IPS DF 6.9 (cell line): ENCODE data around the gene LYVE1.
"Not testable (repeated sequence)": the region's sequence is repeated elsewhere in the genome, so short reads cannot be mapped to it uniquely, and the experiment has no call there.

ENCODE experiments used
- DNase-seq: peaks from one replicate; pipeline ENCODE4 v3.0.0-alpha.2; 2013; ENCODE audit warnings: low read depth, low spot score
- H3K27ac ChIP-seq: one replicate; pipeline ENCODE4 v1.5.1; 2013; ENCODE audit warnings: low read length, control low read depth
- H3K27me3 ChIP-seq: 2 replicates; pipeline ENCODE4 v1.6.1; 2013; ENCODE audit warnings: mild to moderate bottlenecking, low read length; ENCODE audit not compliant: control insufficient read depth, insufficient read depth
- H3K36me3 ChIP-seq: 2 replicates; pipeline ENCODE4 v1.6.1; 2013; ENCODE audit warnings: low read length; ENCODE audit not compliant: control insufficient read depth, insufficient read depth
- H3K4me1 ChIP-seq: 2 replicates; pipeline ENCODE4 v1.6.1; 2013; ENCODE audit warnings: low read length; ENCODE audit not compliant: control insufficient read depth, insufficient read depth
- H3K4me3 ChIP-seq: 2 replicates; pipeline ENCODE4 v1.5.1; 2013; ENCODE audit warnings: mild to moderate bottlenecking, low read length
- H3K9me3 ChIP-seq: 2 replicates; pipeline ENCODE4 v1.6.1; 2013; ENCODE audit warnings: low read length, inconsistent platforms; ENCODE audit not compliant: control insufficient read depth, insufficient read depth
- WGBS: extraction: QIAGEN DNeasy Blood & Tissue Kit; methylation state at CpG from one replicate; pipeline ENCODE4 v1.1.7; 2013; ENCODE audit warnings: mixed read lengths, missing lambda C conversion rate; ENCODE audit not compliant: insufficient read length, insufficient coverage; 5-methylcytosine and 5-hydroxymethylcytosine counted together

The LYVE1 gene

GRCh38 chr11:10603721-10604297 lies 35.3 kb upstream of the LYVE1 start:
- no peaks in the 10 kb centered on the region for H3K27me3 ChIP-seq
- H3K4me3 ChIP-seq: no peak overlapping the region
- DNase-seq: no peak
- no peaks in the 10 kb centered on the region for H3K36me3 ChIP-seq
- no peaks in the 10 kb centered on the region; the same call in 1 of the 2 replicates for H3K4me1 ChIP-seq
- no peaks in the 10 kb centered on the region for H3K9me3 ChIP-seq
- WGBS: no CpG with 5 or more reads among the region's 5 CpGs
- no peak overlapping the region for H3K27ac ChIP-seq

- no peak overlapping the region for H3K27ac ChIP-seq
- no peaks in the 10 kb centered on the region for H3K9me3 ChIP-seq
- DNase-seq: no peak
- H3K36me3 ChIP-seq: no peaks in the 10 kb centered on the region
- H3K27me3 ChIP-seq: no peaks in the 10 kb centered on the region
- no peak overlapping the region for H3K4me3 ChIP-seq
- H3K4me1 ChIP-seq: no peaks in the 10 kb centered on the region; the same call in 1 of the 2 replicates
- no CpG with 5 or more reads among the region's 12 CpGs for WGBS
Measured at GRCh38 chr11:10602945-10603344, 34.5 kb upstream of the LYVE1 start.

- Histone ChIP-seq H3K4me1 (no peaks in the 10 kb centered on the region; the same call in 1 of the 2 replicates), H3K27ac (no peak overlapping the region), H3K27me3 (no peaks in the 10 kb centered on the region), H3K36me3 (no peaks in the 10 kb centered on the region), H3K9me3 (no peaks in the 10 kb centered on the region), H3K4me3 (no peak overlapping the region)
- WGBS: no CpG with 5 or more reads among the region's 7 CpGs
- DNase-seq: no peak
Measured at GRCh38 chr11:10602366-10602765, 33.9 kb upstream of the LYVE1 start.

GRCh38 chr11:10601837-10602236 lies 33.4 kb upstream of the LYVE1 start:
- no CpG with 5 or more reads among the region's 6 CpGs for WGBS
- Histone ChIP-seq H3K4me1 (no peaks in the 10 kb centered on the region; the same call in 1 of the 2 replicates), H3K36me3 (no peaks in the 10 kb centered on the region), H3K27ac (no peak overlapping the region), H3K27me3 (no peaks in the 10 kb centered on the region), H3K9me3 (no peaks in the 10 kb centered on the region), H3K4me3 (no peak overlapping the region)
- DNase-seq: no peak

- no peak overlapping the region for H3K4me3 ChIP-seq
- no peaks in the 10 kb centered on the region; the same call in 1 of the 2 replicates for H3K4me1 ChIP-seq
- no peak for DNase-seq
- no peaks in the 10 kb centered on the region for H3K27me3 ChIP-seq
- H3K36me3 ChIP-seq: no peaks in the 10 kb centered on the region
- WGBS: no CpG with 5 or more reads among the region's 11 CpGs
- H3K27ac ChIP-seq: no peak overlapping the region
- no peaks in the 10 kb centered on the region for H3K9me3 ChIP-seq
Measured at GRCh38 chr11:10600570-10601248, 32.2 kb upstream of the LYVE1 start.

- H3K27ac ChIP-seq: no peak overlapping the region
- no peaks in the 10 kb centered on the region for H3K4me1 ChIP-seq
- no peak overlapping the region for H3K4me3 ChIP-seq
- no CpG with 5 or more reads among the region's 6 CpGs for WGBS
- H3K9me3 ChIP-seq: no peaks in the 10 kb centered on the region
- no peak for DNase-seq
- H3K36me3 ChIP-seq: no peaks in the 10 kb centered on the region
- H3K27me3 ChIP-seq: no peaks in the 10 kb centered on the region
Measured at GRCh38 chr11:10599388-10600175, 31.1 kb upstream of the LYVE1 start.

- Histone ChIP-seq H3K27me3 (no peaks in the 10 kb centered on the region), H3K9me3 (no peaks in the 10 kb centered on the region), H3K27ac (no peak overlapping the region), H3K36me3 (no peaks in the 10 kb centered on the region), H3K4me3 (no peak overlapping the region), H3K4me1 (no peaks in the 10 kb centered on the region)
- no CpG with 5 or more reads among the region's 6 CpGs for WGBS
- DNase-seq: no peak
Measured at GRCh38 chr11:10598816-10599215, 30.4 kb upstream of the LYVE1 start.

- Histone ChIP-seq H3K27me3 (no peaks in the 10 kb centered on the region), H3K4me1 (no peaks in the 10 kb centered on the region), H3K9me3 (no peaks in the 10 kb centered on the region), H3K4me3 (no peak overlapping the region), H3K36me3 (no peaks in the 10 kb centered on the region), H3K27ac (no peak overlapping the region)
- no peak for DNase-seq
- no CpG with 5 or more reads among the region's 2 CpGs for WGBS
Measured at GRCh38 chr11:10597877-10598351, 29.4 kb upstream of the LYVE1 start.

GRCh38 chr11:10595840-10596239 lies 27.4 kb upstream of the LYVE1 start:
- H3K27me3 ChIP-seq, H3K27ac ChIP-seq, H3K9me3 ChIP-seq, H3K4me1 ChIP-seq, DNase-seq, H3K4me3 ChIP-seq, H3K36me3 ChIP-seq: not testable (repeated sequence)
- WGBS: no CpG with 5 or more reads among the region's 2 CpGs

GRCh38 chr11:10594407-10594806 lies 25.9 kb upstream of the LYVE1 start:
- no peaks in the 10 kb centered on the region for H3K4me1 ChIP-seq
- DNase-seq: no peak
- H3K27ac ChIP-seq: no peak overlapping the region
- H3K36me3 ChIP-seq: no peaks in the 10 kb centered on the region
- no peaks in the 10 kb centered on the region for H3K9me3 ChIP-seq
- no peak overlapping the region for H3K4me3 ChIP-seq
- H3K27me3 ChIP-seq: no peaks in the 10 kb centered on the region
- no CpG with 5 or more reads among the region's 4 CpGs for whole genome bisulfite sequencing
